ENCODE measurements around the gene TMEM101.

GRCh38 chr17:43995150-43995471, 19.7 kb downstream of the TMEM101 start:
- TF ChIP-seq CTCF (IDR thresholded peaks at IDR 0.05) (peak in 1 of 3 experiments; percentile 3), EP300 (IDR thresholded peaks at IDR 0.05) (no peak), POLR2A (IDR thresholded peaks at IDR 0.05; ENCODE audit: low read depth) (no peak), POLR2AphosphoS5 (IDR thresholded peaks at IDR 0.05) (no peak)
